Measurements from ENCODE around the gene ENTPD6. TPM values are rescaled to one million over a fixed set of nuclear protein-coding genes. Genes with fewer than 3 reads are reported as not detected.

The ENTPD6 gene
- total RNA-seq, result 106 TPM
- long read RNA-seq, transcript ENTPD6-202 (15 exons, 2,766 nt), result minor isoform, 34 of 432 reads
- long read RNA-seq, transcript ENTPD6-203 (15 exons, 2,750 nt), result minor isoform, 63 of 432 reads
- long read RNA-seq, transcript ENTPD6-217 (4 exons, 2,588 nt), result minor isoform, 6 of 432 reads
- long read RNA-seq, transcript ENTPD6-201 (14 exons, 2,708 nt), result major isoform, 130 of 432 reads
- long read RNA-seq, partial matches to known transcripts, result 47 of 432 reads
- long read RNA-seq, other reads (novel, unspliced or antisense), result 150 of 432 reads

GRCh38 chr20:25195014-25195961 lies at the start of gene ENTPD6:
TSS of gene ENTPD6 (plus strand) at chr20:25195712. CDS start at chr20:25206537, 10,825 bp downstream.
- peak; percentile 1 for TF ChIP-seq CTCF (IDR thresholded peaks at IDR 0.05; ENCODE audit: borderline replicate concordance)
- intact Hi-C loops (cut with micrococcal nuclease), result loop anchor here (10.0 kb wide), 1 partner anchor 200 kb away; the partner anchor contains the start of gene ABHD12
- Histone ChIP-seq H3K27ac (replicated peaks) (peak within 1 kb of the TSS; percentile 96), H3K4me1 (peaks cover 78% of the 10 kb centered on the region), H3K4me3 (peak within 1 kb of the TSS; percentile 98), H3K36me3 (no peaks in the 10 kb centered on the region), H3K9me3 (replicated peaks) (no peaks in the 10 kb centered on the region), H3K27me3 (ENCODE audit: low read depth) (no peaks in the 10 kb centered on the region)
- peak; percentile 93 for DNase-seq

- no peak for TF ChIP-seq CTCF (IDR thresholded peaks at IDR 0.05; ENCODE audit: borderline replicate concordance)
- Histone ChIP-seq H3K4me3 (no peak overlapping the region), H3K27ac (replicated peaks) (no peak overlapping the region), H3K9me3 (replicated peaks) (no peaks in the 10 kb centered on the region), H3K27me3 (ENCODE audit: low read depth) (peaks cover 64% of the 10 kb centered on the region), H3K36me3 (no peaks in the 10 kb centered on the region), H3K4me1 (peaks cover 11% of the 10 kb centered on the region)
- intact Hi-C loops (cut with micrococcal nuclease), result no loop called here
- DNase-seq, result no peak
Observed at GRCh38 chr20:25146976-25147375, 48.5 kb upstream of the ENTPD6 start.

- no peak for DNase-seq
- no peak for TF ChIP-seq CTCF (IDR thresholded peaks at IDR 0.05; ENCODE audit: borderline replicate concordance)
- no peak overlapping the region for H3K4me3 ChIP-seq
- no peak overlapping the region for H3K27ac ChIP-seq (replicated peaks)
- H3K36me3 ChIP-seq, result no peaks in the 10 kb centered on the region
- H3K4me1 ChIP-seq, result peaks cover 11% of the 10 kb centered on the region
- no peaks in the 10 kb centered on the region for H3K9me3 ChIP-seq (replicated peaks)
- intact Hi-C loops (cut with micrococcal nuclease), result no loop called here
- H3K27me3 ChIP-seq (ENCODE audit: low read depth), result peaks cover 63% of the 10 kb centered on the region
Observed at GRCh38 chr20:25147716-25148115, 47.8 kb upstream of the ENTPD6 start.

- Histone ChIP-seq H3K9me3 (replicated peaks) (no peaks in the 10 kb centered on the region), H3K27ac (replicated peaks) (no peak overlapping the region), H3K36me3 (no peaks in the 10 kb centered on the region), H3K4me1 (peaks cover 11% of the 10 kb centered on the region), H3K4me3 (peak overlapping the region; percentile 59), H3K27me3 (ENCODE audit: low read depth) (peaks cover 63% of the 10 kb centered on the region)
- peak; percentile 25 for DNase-seq
- no peak for TF ChIP-seq CTCF (IDR thresholded peaks at IDR 0.05; ENCODE audit: borderline replicate concordance)
- intact Hi-C loops (cut with micrococcal nuclease), result no loop called here
Observed at GRCh38 chr20:25148181-25148981, 47.1 kb upstream of the ENTPD6 start.
